HCT116 (cell line): Measurements from ENCODE around the gene PAM16. TPM values are rescaled to one million over a fixed set of nuclear protein-coding genes. Genes with fewer than 3 reads are reported as not detected.
A peak's percentile ranks its signal among the peaks of the same experiment; 100 is the strongest.

Experiments
- ATAC-seq: fragments of 200-7000 bp; cut with Tn5 transposase; 2 replicates; pipeline ENCODE4 v1.9.1; 2020; ENCODE audit warnings: mild to moderate bottlenecking, moderate library complexity
- BruUV-seq: library from RNA; stranded (reverse); fragments of 400-500 nt; replicated peaks from 2 replicates; lab custom pipeline; 2021; lab: Mats Ljungman, UMichigan
- CTCF ChIA-PET: fragments of 300-600 bp; sonication (Branson Sonifier 250); formaldehyde crosslinking; loops from one replicate; lab custom pipeline; 2021; ENCODE audit warnings: antibody characterized with exemption; lab: Charles Lee
- POLR2A ChIA-PET: fragments of 300-600, 350-600 bp; sonication (Branson Sonifier 250); formaldehyde crosslinking; loops from one replicate; lab custom pipeline; 2021; ENCODE audit warnings: antibody characterized with exemption; lab: Charles Lee
- RAD21 ChIA-PET, 2 experiments: fragments of 300-600 bp; sonication (Branson Sonifier 250); formaldehyde crosslinking; loops; one replicate each; lab custom pipeline; 2023; ENCODE audit warnings: low total read pairs in 2 of 2; ENCODE audit not compliant: uncharacterized antibody in 2 of 2, unreplicated experiment in 2 of 2, low non-redundant PET in 1 of 2; lab: Charles Lee
- DNase-seq: peaks from one replicate; pipeline ENCODE4 v3.0.0-alpha.2; 2010; ENCODE audit warnings: low read depth, low spot score
- H2AFZ ChIP-seq: fragments of 200-600 bp; shearing (Covaris generic), sonication (generic); 2 replicates; pipeline ENCODE4 v1.6.1; 2017; ENCODE audit warnings: low read depth, mixed run types, mixed read lengths, antibody characterized with exemption, low read length; ENCODE audit not compliant: poor library complexity, severe bottlenecking
- H3K27ac ChIP-seq: 2 replicates; pipeline ENCODE4 v1.5.1; 2012; ENCODE audit warnings: low read depth, low read length
- H3K27me3 ChIP-seq: fragments of 200-600 bp; sonication (generic); 2 replicates; pipeline ENCODE4 v1.6.1; 2016; ENCODE audit warnings: mixed run types, low read length, mixed read lengths; ENCODE audit not compliant: insufficient read depth
- H3K36me3 ChIP-seq, 2 experiments: fragments of 200-500 bp in 1 of 2; fragments of 200-600 bp in 1 of 2; sonication (Bioruptor generic) in 1 of 2; sonication (generic) in 1 of 2; 2 replicates each; pipeline versions ENCODE4 v1.5.1 to v1.6.1; 2014 to 2016; ENCODE audit warnings: low read length in 2 of 2, inconsistent platforms in 1 of 2, mixed read lengths in 1 of 2, mixed run types in 1 of 2; ENCODE audit not compliant: insufficient read depth in 2 of 2, control insufficient read depth in 1 of 2
- H3K4me1 ChIP-seq, 2 experiments: fragments of 200-600 bp in 1 of 2; sonication (generic) in 1 of 2; 2 replicates each; pipeline versions ENCODE4 v1.5.1 to v1.6.1; 2012 to 2017; ENCODE audit warnings: low read length in 2 of 2, inconsistent platforms in 1 of 2, mild to moderate bottlenecking in 1 of 2, mixed read lengths in 1 of 2, mixed run types in 1 of 2, moderate library complexity in 1 of 2; ENCODE audit not compliant: insufficient read depth in 2 of 2, control insufficient read depth in 1 of 2
- H3K4me2 ChIP-seq: fragments of 200-600 bp; sonication (generic); 2 replicates; pipeline ENCODE4 v1.6.1; 2017; ENCODE audit warnings: mixed run types, low read length, mixed read lengths
- H3K4me3 ChIP-seq, 2 experiments: fragments of 200-600 bp in 1 of 2; sonication (generic) in 1 of 2; replicated peaks in 1 of 2; 2 replicates each; pipeline ENCODE4 v1.5.1; 2011 to 2016; ENCODE audit warnings: low read length in 2 of 2, control low read depth in 1 of 2, low read depth in 1 of 2, mild to moderate bottlenecking in 1 of 2, mixed read lengths in 1 of 2, mixed run types in 1 of 2
- H3K79me2 ChIP-seq: fragments of 200-600 bp; sonication (generic); 2 replicates; pipeline ENCODE4 v1.6.1; 2017; ENCODE audit warnings: mild to moderate bottlenecking, mixed run types, low read length, moderate library complexity, mixed read lengths; ENCODE audit not compliant: insufficient read depth
- H3K9ac ChIP-seq: fragments of 200-600 bp; sonication (generic); 2 replicates; pipeline ENCODE4 v1.6.1; 2016; ENCODE audit warnings: low read length, mixed read lengths
- H3K9me2 ChIP-seq: fragments of 200-600 bp; sonication (generic), shearing (Covaris generic); 2 replicates; pipeline ENCODE4 v1.6.1; 2017; ENCODE audit warnings: mixed run types, mild to moderate bottlenecking, moderate library complexity; ENCODE audit not compliant: insufficient read depth
- H3K9me3 ChIP-seq, 2 experiments: fragments of 200-500 bp in 1 of 2; fragments of 200-600 bp in 1 of 2; sonication (Bioruptor generic) in 1 of 2; sonication (generic) in 1 of 2; 2 replicates each; pipeline ENCODE4 v1.6.1; 2014 to 2017; ENCODE audit warnings: low read length in 2 of 2, mixed read lengths in 2 of 2, inconsistent platforms in 1 of 2, low read depth in 1 of 2, mild to moderate bottlenecking in 1 of 2, mixed run types in 1 of 2, moderate library complexity in 1 of 2; ENCODE audit not compliant: control insufficient read depth in 1 of 2, insufficient read depth in 1 of 2
- H4K20me1 ChIP-seq: fragments of 200-600 bp; sonication (generic), shearing (Covaris generic); 2 replicates; pipeline ENCODE4 v1.6.1; 2017; ENCODE audit warnings: mixed run types, mild to moderate bottlenecking, moderate library complexity; ENCODE audit not compliant: insufficient read depth
- CEBPB ChIP-seq: IDR thresholded peaks from 2 replicates; pipeline ENCODE4 v1.6.1; 2012; ENCODE audit warnings: low read depth
- EGR1 ChIP-seq: IDR thresholded peaks from 2 replicates; pipeline ENCODE4 v1.6.1; 2012; ENCODE audit warnings: low read depth
- ELF1 ChIP-seq: IDR thresholded peaks from 2 replicates; pipeline ENCODE4 v1.6.1; 2012; ENCODE audit warnings: low read depth, borderline replicate concordance
- EZH2 ChIP-seq: fragments of 200-600 bp; sonication (generic); IDR thresholded peaks from 2 replicates; pipeline ENCODE4 v1.6.1; 2017; ENCODE audit warnings: antibody characterized with exemption, mixed run types
- EZH2phosphoT487 ChIP-seq: fragments of 200-600 bp; IDR thresholded peaks from 2 replicates; pipeline ENCODE4 v1.6.1; 2018; ENCODE audit warnings: antibody characterized with exemption, borderline replicate concordance
- FOSL1 ChIP-seq: IDR thresholded peaks from 2 replicates; pipeline ENCODE4 v1.6.1; 2012; ENCODE audit warnings: low read depth
- MAX ChIP-seq: IDR thresholded peaks from 2 replicates; pipeline ENCODE4 v1.6.1; 2012
- POLR2AphosphoS5 ChIP-seq: IDR thresholded peaks from 2 replicates; pipeline ENCODE4 v1.6.1; 2011; ENCODE audit warnings: mild to moderate bottlenecking, low read depth, low read length, moderate library complexity
- RAD21 ChIP-seq: IDR thresholded peaks from 2 replicates; pipeline ENCODE4 v1.6.1; 2012; ENCODE audit warnings: low read depth, mild to moderate bottlenecking
- SIN3A ChIP-seq: IDR thresholded peaks from 2 replicates; pipeline ENCODE4 v1.6.1; 2012; ENCODE audit warnings: low read depth
- SP1 ChIP-seq: IDR thresholded peaks from 2 replicates; pipeline ENCODE4 v1.6.1; 2012; ENCODE audit warnings: low read depth
- TCF7L2 ChIP-seq: IDR thresholded peaks from 2 replicates; pipeline ENCODE4 v1.7.0; 2011; ENCODE audit warnings: borderline replicate concordance, inconsistent platforms; ENCODE audit not compliant: insufficient read depth, insufficient read length; ENCODE audit errors: extremely low read depth
- YY1 ChIP-seq: IDR thresholded peaks from 2 replicates; pipeline ENCODE4 v1.6.1; 2011; ENCODE audit warnings: low read length, low read depth, moderate library complexity, mild to moderate bottlenecking; ENCODE audit not compliant: insufficient replicate concordance; ENCODE audit errors: extremely low read depth
- ZBTB33 ChIP-seq: IDR thresholded peaks from 2 replicates; pipeline ENCODE4 v1.6.1; 2011; ENCODE audit warnings: mild to moderate bottlenecking, low read length, moderate library complexity; ENCODE audit not compliant: insufficient replicate concordance; ENCODE audit errors: extremely low read depth
- ZFX ChIP-seq: fragments of 450-650 bp; IDR thresholded peaks from 2 replicates; pipeline ENCODE4 v1.6.1; 2017
- intact Hi-C: fragments of 100-400 bp; cut with micrococcal nuclease; formaldehyde crosslinking; loops from 2 replicates; pipeline ENCODE4 v1.10.0; 2022
- total RNA-seq: library from RNA; stranded (reverse); gene quantifications from one replicate; pipeline ENCODE4 v1.2.1, GENCODE V29; 2021; ENCODE audit not compliant: unreplicated experiment

Gene PAM16
- total RNA-seq, 1 experiment from 2014 or later: 102 TPM

GRCh38 chr16:4361033-4361943, 10.2 kb upstream of the PAM16 start (continued):
- TF ChIP-seq TCF7L2 (no peak), ELF1 (no peak), ZBTB33 (no peak)
- TF ChIP-seq, all 23 proteins: peak for 0

- RAD21 ChIA-PET: interaction anchor here in 1 of 2 experiments (1.8 kb wide), 1 partner anchor 43 kb away, joined by 13 read pairs; no protein-coding TSS in a partner anchor
- CTCF ChIA-PET: interaction anchor here (0.7 to 4.4 kb wide), 4 partner anchors 9 to 101 kb away, joined by 3 to 52 read pairs (median 3); no protein-coding TSS in a partner anchor
- no peaks in the 10 kb centered on the region; a peak in 1 of 4 replicates for H3K36me3 ChIP-seq
- TF ChIP-seq POLR2AphosphoS5 (no peak), EZH2 (no peak), SIN3A (no peak), RAD21 (no peak), YY1 (no peak), FOSL1 (no peak), CEBPB (no peak), ELF1 (no peak), ZBTB33 (no peak), SP1 (no peak), ZFX (no peak), EGR1 (no peak), MAX (no peak), EZH2phosphoT487 (no peak)
These were observed 9.5 kb upstream of the PAM16 start for GRCh38 chr16:4360538-4361021.

More at GRCh38 chr16:4360538-4361021, 9.5 kb upstream of the PAM16 start:
- Histone ChIP-seq H3K4me1 (peaks cover 6 to 12% of the 10 kb centered on the region in 2 experiments), H3K79me2 (no peaks in the 10 kb centered on the region), H3K4me2 (peak overlapping the region; percentile 29; the same call in 1 of the 2 replicates), H3K27me3 (no peaks in the 10 kb centered on the region), H2AFZ (no peak overlapping the region), H4K20me1 (no peaks in the 10 kb centered on the region), H3K9ac (no peak overlapping the region), H3K9me2 (no peaks in the 10 kb centered on the region), H3K27ac (peak overlapping the region; percentile 20; the same call in 1 of the 2 replicates), H3K4me3 (no peak overlapping the region), H3K9me3 (no peaks in the 10 kb centered on the region)
- BruUV-seq: no TSS peak
- ATAC-seq: peak; percentile 93
- intact Hi-C loops: no loop called here
- POLR2A ChIA-PET: no interaction called here
- no peak for DNase-seq
